Liver (tissue), 3 donors: ENCODE data around the gene QDPR.

Experiments
- EGR1 ChIP-seq, 2 donors: IDR thresholded peaks; 2 replicates each; pipeline ENCODE4 v1.6.1; 2016 to 2018; ENCODE audit warnings: antibody characterized with exemption in 2 of 2, low read depth in 2 of 2
- HNF4A ChIP-seq, 2 donors: conservative IDR thresholded peaks; 2 replicates each; pipeline ENCODE4 v1.6.1; 2016; ENCODE audit warnings: antibody characterized with exemption in 2 of 2, mild to moderate bottlenecking in 2 of 2
- RAD21 ChIP-seq, 2 donors: IDR thresholded peaks; 2 replicates each; pipeline ENCODE4 v1.6.1; 2016; ENCODE audit warnings: antibody characterized with exemption in 2 of 2, mild to moderate bottlenecking in 2 of 2
- YY1 ChIP-seq: IDR thresholded peaks from 2 replicates; pipeline ENCODE4 v1.6.1; 2016; ENCODE audit warnings: antibody characterized with exemption, mild to moderate bottlenecking
- TF ChIP-seq, protein P1 (sequence below): fragments of 150-350 bp; IDR thresholded peaks from 2 replicates; pipeline ENCODE4 v1.5.1; 2017; ENCODE audit warnings: improper control_type of control experiment, low read depth, low read length; ENCODE audit not compliant: missing input control
- donor health status: healthy.
- donor health status: healthy.

- TF ChIP-seq RAD21 (IDR thresholded peaks at IDR 0.05) (no peak), HNF4A (conservative IDR thresholded peaks at IDR 0.05) (no peak), YY1 (no peak), EGR1 (IDR thresholded peaks at IDR 0.05; ENCODE audit: low read depth in 2 of 2) (no peak)
- TF ChIP-seq, protein P1, sequence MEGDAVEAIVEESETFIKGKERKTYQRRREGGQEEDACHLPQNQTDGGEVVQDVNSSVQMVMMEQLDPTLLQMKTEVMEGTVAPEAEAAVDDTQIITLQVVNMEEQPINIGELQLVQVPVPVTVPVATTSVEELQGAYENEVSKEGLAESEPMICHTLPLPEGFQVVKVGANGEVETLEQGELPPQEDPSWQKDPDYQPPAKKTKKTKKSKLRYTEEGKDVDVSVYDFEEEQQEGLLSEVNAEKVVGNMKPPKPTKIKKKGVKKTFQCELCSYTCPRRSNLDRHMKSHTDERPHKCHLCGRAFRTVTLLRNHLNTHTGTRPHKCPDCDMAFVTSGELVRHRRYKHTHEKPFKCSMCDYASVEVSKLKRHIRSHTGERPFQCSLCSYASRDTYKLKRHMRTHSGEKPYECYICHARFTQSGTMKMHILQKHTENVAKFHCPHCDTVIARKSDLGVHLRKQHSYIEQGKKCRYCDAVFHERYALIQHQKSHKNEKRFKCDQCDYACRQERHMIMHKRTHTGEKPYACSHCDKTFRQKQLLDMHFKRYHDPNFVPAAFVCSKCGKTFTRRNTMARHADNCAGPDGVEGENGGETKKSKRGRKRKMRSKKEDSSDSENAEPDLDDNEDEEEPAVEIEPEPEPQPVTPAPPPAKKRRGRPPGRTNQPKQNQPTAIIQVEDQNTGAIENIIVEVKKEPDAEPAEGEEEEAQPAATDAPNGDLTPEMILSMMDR = no peak
Observed at GRCh38 chr4:17480955-17481354, 30.9 kb downstream of the QDPR start.
